Measurements from ENCODE around the gene PRKD2.

The PRKD2 gene

GRCh38 chr19:46659151-46660007 lies 57.5 kb downstream of the PRKD2 start:
- no peak overlapping the region for H2AFZ ChIP-seq (ENCODE audit: low read depth, low read length)
- H4K20me1 ChIP-seq (ENCODE audit: insufficient read depth, low read length) = peaks cover 15% of the 10 kb centered on the region; the same call in 1 of the 2 replicates
- no peaks in the 10 kb centered on the region for H3K79me2 ChIP-seq (ENCODE audit: insufficient read depth, low read length)
- no peak overlapping the region for H3K27ac ChIP-seq (ENCODE audit: low read length)
- DNase-seq (no peak), ATAC-seq (ENCODE audit: insufficient read depth, low read depth) (no peak)
- H3K9me3 ChIP-seq (ENCODE audit: insufficient read depth, low read length, severe bottlenecking) = no peaks in the 10 kb centered on the region
- peak overlapping the region; percentile 98 for H3K4me2 ChIP-seq (ENCODE audit: insufficient read depth, low read length)
- no peaks in the 10 kb centered on the region for H3K36me3 ChIP-seq (ENCODE audit: insufficient read depth, low read length)
- TF ChIP-seq EZH2 (IDR thresholded peaks at IDR 0.05; ENCODE audit: borderline replicate concordance, low read depth, low read length, severe bottlenecking) (peak; percentile 35), CTCF (IDR thresholded peaks at IDR 0.05; ENCODE audit: borderline replicate concordance, extremely low read depth, low read length, poor library complexity, severe bottlenecking) (no peak)
- H3K9ac ChIP-seq (ENCODE audit: low read depth, low read length) = no peak overlapping the region
- H3K4me1 ChIP-seq (ENCODE audit: insufficient read depth, low read length) = peaks cover 30% of the 10 kb centered on the region
- peaks cover 22% of the 10 kb centered on the region for H3K27me3 ChIP-seq (ENCODE audit: insufficient read depth, low read length, poor library complexity)
- H3K4me3 ChIP-seq (ENCODE audit: low read depth in 1 of 2, low read length in 2 of 2) = no peak overlapping the region

GRCh38 chr19:46656541-46656940 lies 60.4 kb downstream of the PRKD2 start:
- TF ChIP-seq CTCF (IDR thresholded peaks at IDR 0.05; ENCODE audit: borderline replicate concordance, extremely low read depth, low read length, poor library complexity, severe bottlenecking) = no peak
- no peak for TF ChIP-seq EZH2 (IDR thresholded peaks at IDR 0.05; ENCODE audit: borderline replicate concordance, low read depth, low read length, severe bottlenecking)
- DNase-seq (no peak), ATAC-seq (ENCODE audit: insufficient read depth, low read depth) (no peak)

GRCh38 chr19:46654621-46655152 lies 62.2 kb downstream of the PRKD2 start:
- Histone ChIP-seq H3K27ac (ENCODE audit: low read length) (no peak overlapping the region), H3K79me2 (ENCODE audit: insufficient read depth, low read length) (no peaks in the 10 kb centered on the region), H3K27me3 (ENCODE audit: insufficient read depth, low read length, poor library complexity) (peaks cover 11% of the 10 kb centered on the region), H3K4me1 (ENCODE audit: insufficient read depth, low read length) (peaks cover 6% of the 10 kb centered on the region), H3K4me3 (ENCODE audit: low read depth in 1 of 2, low read length in 2 of 2) (no peak overlapping the region), H3K9ac (ENCODE audit: low read depth, low read length) (no peak overlapping the region), H3K4me2 (ENCODE audit: insufficient read depth, low read length) (no peak overlapping the region), H3K9me3 (ENCODE audit: insufficient read depth, low read length, severe bottlenecking) (no peaks in the 10 kb centered on the region), H3K36me3 (ENCODE audit: insufficient read depth, low read length) (no peaks in the 10 kb centered on the region), H4K20me1 (ENCODE audit: insufficient read depth, low read length) (peaks cover 2% of the 10 kb centered on the region; the same call in 1 of the 2 replicates), H2AFZ (ENCODE audit: low read depth, low read length) (no peak overlapping the region)
- ATAC-seq (ENCODE audit: insufficient read depth, low read depth) = no peak
- no peak for DNase-seq
- TF ChIP-seq EZH2 (IDR thresholded peaks at IDR 0.05; ENCODE audit: borderline replicate concordance, low read depth, low read length, severe bottlenecking) (no peak), CTCF (IDR thresholded peaks at IDR 0.05; ENCODE audit: borderline replicate concordance, extremely low read depth, low read length, poor library complexity, severe bottlenecking) (no peak)

More at GRCh38 chr19:46656541-46656940, 60.4 kb downstream of the PRKD2 start:
- Histone ChIP-seq H3K36me3 (ENCODE audit: insufficient read depth, low read length) (no peaks in the 10 kb centered on the region), H3K79me2 (ENCODE audit: insufficient read depth, low read length) (no peaks in the 10 kb centered on the region), H3K27me3 (ENCODE audit: insufficient read depth, low read length, poor library complexity) (peaks cover 22% of the 10 kb centered on the region), H4K20me1 (ENCODE audit: insufficient read depth, low read length) (peaks cover 13% of the 10 kb centered on the region), H3K4me2 (ENCODE audit: insufficient read depth, low read length) (no peak overlapping the region), H2AFZ (ENCODE audit: low read depth, low read length) (no peak overlapping the region), H3K9ac (ENCODE audit: low read depth, low read length) (no peak overlapping the region), H3K4me3 (ENCODE audit: low read depth in 1 of 2, low read length in 2 of 2) (no peak overlapping the region), H3K4me1 (ENCODE audit: insufficient read depth, low read length) (peaks cover 22% of the 10 kb centered on the region), H3K9me3 (ENCODE audit: insufficient read depth, low read length, severe bottlenecking) (no peaks in the 10 kb centered on the region), H3K27ac (ENCODE audit: low read length) (no peak overlapping the region)

Data from DND-41 (cell line).